Occipital lobe (tissue), 2 donors: ENCODE results near the gene MYPN. TPM values are rescaled to one million over a fixed set of nuclear protein-coding genes. Genes with fewer than 3 reads are reported as not detected.
A peak's percentile ranks its signal among the peaks of the same experiment; 100 is the strongest.
"Not testable (repeated sequence)": the region's sequence is repeated elsewhere in the genome, so short reads cannot be mapped to it uniquely, and the experiment has no call there.

ENCODE experiments used
- DNase-seq: peaks from one replicate; lab custom pipeline; 2025; lab: John Stamatoyannopoulos, UW
- total RNA-seq: library from RNA; depleted of rRNA; stranded (reverse); fragments of >200 nt; gene quantifications from one replicate; pipeline ENCODE4 v1.2.3, GENCODE V29; 2014

The MYPN gene
- total RNA-seq, 1 donor from 2014 or later = not detected

GRCh38 chr10:68132391-68132790 is 23.1 kb downstream of the MYPN start:
- DNase-seq = no peak

GRCh38 chr10:68133523-68133922 is 24.2 kb downstream of the MYPN start:
- DNase-seq = no peak

- no peak for DNase-seq
Observed at GRCh38 chr10:68135362-68135761, 26.1 kb downstream of the MYPN start.

GRCh38 chr10:68135922-68136792 is 26.9 kb downstream of the MYPN start:
- DNase-seq = no peak

- DNase-seq = no peak
Observed at GRCh38 chr10:68137171-68137570, 27.9 kb downstream of the MYPN start.

- no peak for DNase-seq
Observed at GRCh38 chr10:68138526-68138925, 29.2 kb downstream of the MYPN start.

- DNase-seq = no peak
Observed at GRCh38 chr10:68139448-68140272, 30.4 kb downstream of the MYPN start.

- DNase-seq = no peak
Observed at GRCh38 chr10:68142761-68143160, 33.5 kb downstream of the MYPN start.

GRCh38 chr10:68144709-68145108 is 35.4 kb downstream of the MYPN start:
- DNase-seq = no peak

GRCh38 chr10:68145705-68146104 is 36.4 kb downstream of the MYPN start:
- DNase-seq = no peak

- no peak for DNase-seq
Observed at GRCh38 chr10:68146133-68146532, 36.8 kb downstream of the MYPN start.

- no peak for DNase-seq
Observed at GRCh38 chr10:68151453-68151852, 42.2 kb downstream of the MYPN start.

GRCh38 chr10:68153473-68154210 is 44.4 kb downstream of the MYPN start:
- peak; percentile 9 for DNase-seq

GRCh38 chr10:68154211-68154497 is 44.9 kb downstream of the MYPN start:
- DNase-seq = peak; percentile 13

GRCh38 chr10:68155615-68156210 is 46.4 kb downstream of the MYPN start:
- DNase-seq = no peak

GRCh38 chr10:68156373-68157185 is 47.3 kb downstream of the MYPN start:
- no peak for DNase-seq

- DNase-seq = not testable (repeated sequence)
Observed at GRCh38 chr10:68157522-68157921, 48.2 kb downstream of the MYPN start.

- DNase-seq = no peak
Observed at GRCh38 chr10:68158031-68158430, 48.7 kb downstream of the MYPN start.

GRCh38 chr10:68163735-68164134 is 54.4 kb downstream of the MYPN start:
- DNase-seq = no peak

- DNase-seq = no peak
Observed at GRCh38 chr10:68165643-68166042, 56.4 kb downstream of the MYPN start.
